H9 (cell line): ENCODE results near the gene KRT6B. TPM values are rescaled to one million over a fixed set of nuclear protein-coding genes. Genes with fewer than 3 reads are reported as not detected.

Experiments used
- DNase-seq: peaks from one replicate; pipeline ENCODE4 v3.0.0-alpha.2; 2017
- H2AFZ ChIP-seq: one replicate; pipeline ENCODE4 v1.6.1; 2013; ENCODE audit warnings: mild to moderate bottlenecking, low read length, control low read depth, moderate library complexity
- H2AK5ac ChIP-seq: 2 replicates; pipeline ENCODE4 v1.6.1; 2013; ENCODE audit warnings: low read length, control low read depth, mixed read lengths; ENCODE audit not compliant: insufficient read length
- H2BK120ac ChIP-seq: one replicate; pipeline ENCODE4 v1.6.1; 2013; ENCODE audit warnings: low read depth, mild to moderate bottlenecking, low read length, control low read depth, inconsistent platforms; ENCODE audit not compliant: poor library complexity, severe bottlenecking
- H2BK12ac ChIP-seq: 2 replicates; pipeline ENCODE4 v1.6.1; 2013; ENCODE audit warnings: low read length, control low read depth, mixed read lengths, low read depth; ENCODE audit not compliant: insufficient read length
- H2BK15ac ChIP-seq: 2 replicates; pipeline ENCODE4 v1.6.1; 2013; ENCODE audit warnings: low read depth, low read length, control low read depth
- H2BK20ac ChIP-seq: one replicate; pipeline ENCODE4 v1.6.1; 2013; ENCODE audit warnings: low read depth, mild to moderate bottlenecking, low read length, control low read depth, inconsistent platforms; ENCODE audit not compliant: poor library complexity, severe bottlenecking
- H2BK5ac ChIP-seq: 2 replicates; pipeline ENCODE4 v1.6.1; 2013; ENCODE audit warnings: low read length, control low read depth, mixed read lengths; ENCODE audit not compliant: insufficient read length
- H3K14ac ChIP-seq: 2 replicates; pipeline ENCODE4 v1.6.1; 2013; ENCODE audit warnings: low read length, control low read depth; ENCODE audit not compliant: insufficient read depth
- H3K18ac ChIP-seq: 2 replicates; pipeline ENCODE4 v1.6.1; 2013; ENCODE audit warnings: low read depth, mild to moderate bottlenecking, mixed read lengths, low read length, control low read depth; ENCODE audit not compliant: insufficient read length
- H3K23ac ChIP-seq: 2 replicates; pipeline ENCODE4 v1.6.1; 2013; ENCODE audit warnings: low read length, control low read depth, mixed read lengths, low read depth; ENCODE audit not compliant: insufficient read length
- H3K23me2 ChIP-seq: 2 replicates; pipeline ENCODE4 v1.6.1; 2013; ENCODE audit warnings: low read depth, mild to moderate bottlenecking, mixed read lengths, low read length, control low read depth; ENCODE audit not compliant: insufficient read length, poor library complexity, severe bottlenecking
- H3K27ac ChIP-seq: 2 replicates; pipeline ENCODE4 v1.5.1; 2013; ENCODE audit warnings: low read length, control low read depth, mixed read lengths, low read depth; ENCODE audit not compliant: insufficient read length
- H3K27me3 ChIP-seq: 2 replicates; pipeline ENCODE4 v1.6.1; 2013; ENCODE audit warnings: low read length, control low read depth, inconsistent platforms; ENCODE audit not compliant: insufficient read depth
- H3K4ac ChIP-seq: 2 replicates; pipeline ENCODE4 v1.6.1; 2013; ENCODE audit warnings: low read depth, mild to moderate bottlenecking, control low read depth, inconsistent platforms, low read length, moderate library complexity
- H3K4me1 ChIP-seq: 2 replicates; pipeline ENCODE4 v1.6.1; 2013; ENCODE audit warnings: low read length, control low read depth, inconsistent platforms; ENCODE audit not compliant: insufficient read depth
- H3K4me2 ChIP-seq: 2 replicates; pipeline ENCODE4 v1.6.1; 2013; ENCODE audit warnings: low read length, control low read depth, mixed read lengths; ENCODE audit not compliant: insufficient read length, insufficient read depth
- H3K56ac ChIP-seq: 2 replicates; pipeline ENCODE4 v1.6.1; 2013; ENCODE audit warnings: low read depth, mild to moderate bottlenecking, mixed read lengths, low read length, control low read depth; ENCODE audit not compliant: insufficient read length
- H3K79me1 ChIP-seq: 2 replicates; pipeline ENCODE4 v1.6.1; 2013; ENCODE audit warnings: low read depth, mild to moderate bottlenecking, moderate library complexity, low read length, control low read depth, inconsistent platforms; ENCODE audit not compliant: insufficient read depth, poor library complexity, severe bottlenecking
- H3K79me2 ChIP-seq: 2 replicates; pipeline ENCODE4 v1.6.1; 2013; ENCODE audit warnings: low read length, control low read depth, inconsistent platforms; ENCODE audit not compliant: insufficient read depth
- H3K9ac ChIP-seq: 2 replicates; pipeline ENCODE4 v1.6.1; 2013; ENCODE audit warnings: low read length, control low read depth, mixed read lengths; ENCODE audit not compliant: insufficient read length; ENCODE audit errors: extremely low read depth
- H3K9me3 ChIP-seq: one replicate; pipeline ENCODE4 v1.6.1; 2013; ENCODE audit warnings: low read depth, low read length, inconsistent platforms; ENCODE audit not compliant: control insufficient read depth
- H3T11ph ChIP-seq: one replicate; pipeline ENCODE4 v1.6.1; 2013; ENCODE audit warnings: mild to moderate bottlenecking, low read length, control low read depth, inconsistent platforms
- H4K20me1 ChIP-seq: one replicate; pipeline ENCODE4 v1.6.1; 2013; ENCODE audit not compliant: control insufficient read depth, insufficient read length, insufficient read depth
- H4K5ac ChIP-seq: 2 replicates; pipeline ENCODE4 v1.6.1; 2013; ENCODE audit warnings: low read depth, mild to moderate bottlenecking, mixed read lengths, low read length, control low read depth; ENCODE audit not compliant: insufficient read length
- H4K8ac ChIP-seq: replicated peaks from 2 replicates; pipeline ENCODE4 v1.6.1; 2013; ENCODE audit warnings: low read length, control low read depth, mixed read lengths, low read depth; ENCODE audit not compliant: insufficient read length
- H4K91ac ChIP-seq: 2 replicates; pipeline ENCODE4 v1.6.1; 2013; ENCODE audit warnings: low read depth, mild to moderate bottlenecking, moderate library complexity, mixed read lengths, low read length, control low read depth; ENCODE audit not compliant: insufficient read length
- H3K27ac Mint-ChIP-seq, 3 experiments: 2 replicates in 2 of 3; 3 replicates in 1 of 3; pipeline ENCODE4 v1.8.0; 2020 to 2021; ENCODE audit warnings: mixed read lengths in 3 of 3, mild to moderate bottlenecking in 1 of 3, moderate library complexity in 1 of 3
- H3K27me3 Mint-ChIP-seq: 2 replicates; pipeline ENCODE4 v1.8.0; 2021; ENCODE audit warnings: low read depth, mild to moderate bottlenecking, moderate library complexity, mixed read lengths
- H3K36me3 Mint-ChIP-seq, 3 experiments: 2 replicates in 2 of 3; 3 replicates in 1 of 3; pipeline ENCODE4 v1.8.0; 2020 to 2021; ENCODE audit warnings: low read depth in 3 of 3, mixed read lengths in 3 of 3; ENCODE audit not compliant: insufficient read depth in 1 of 3
- H3K4me1 Mint-ChIP-seq, 2 experiments: 2 replicates each; pipeline ENCODE4 v1.8.0; 2020; ENCODE audit warnings: mixed read lengths in 2 of 2
- H3K4me3 Mint-ChIP-seq, 2 experiments: 2 replicates in 1 of 2; 3 replicates in 1 of 2; pipeline ENCODE4 v1.8.0; 2020 to 2021; ENCODE audit warnings: mild to moderate bottlenecking in 2 of 2, mixed read lengths in 2 of 2, moderate library complexity in 1 of 2
- H3K9me3 Mint-ChIP-seq, 2 experiments: 2 replicates in 1 of 2; 3 replicates in 1 of 2; pipeline ENCODE4 v1.8.0; 2020; ENCODE audit warnings: mild to moderate bottlenecking in 2 of 2, mixed read lengths in 2 of 2, moderate library complexity in 1 of 2
- WGBS: extraction: QIAGEN DNeasy Blood & Tissue Kit; methylation state at CpG from one replicate; pipeline ENCODE4 v1.1.7; 2013; ENCODE audit warnings: missing lambda C conversion rate, low lambda C conversion rate, mixed read lengths; ENCODE audit not compliant: insufficient read length; ENCODE audit errors: extremely low coverage; 5-methylcytosine and 5-hydroxymethylcytosine counted together
- total RNA-seq: library from RNA; stranded (reverse); gene quantifications from 2 replicates; pipeline ENCODE4 v1.2.1, GENCODE V29; 2021
- TF ChIP-seq, protein P1 (sequence below): fragments of 200-600 bp; sonication (generic); conservative IDR thresholded peaks from 3 replicates; pipeline ENCODE4 v1.8.0; 2021; ENCODE audit warnings: antibody characterized with exemption, mild to moderate bottlenecking

KRT6B gene
- total RNA-seq, 1 experiment from 2014 or later, result not detected

DNA sequence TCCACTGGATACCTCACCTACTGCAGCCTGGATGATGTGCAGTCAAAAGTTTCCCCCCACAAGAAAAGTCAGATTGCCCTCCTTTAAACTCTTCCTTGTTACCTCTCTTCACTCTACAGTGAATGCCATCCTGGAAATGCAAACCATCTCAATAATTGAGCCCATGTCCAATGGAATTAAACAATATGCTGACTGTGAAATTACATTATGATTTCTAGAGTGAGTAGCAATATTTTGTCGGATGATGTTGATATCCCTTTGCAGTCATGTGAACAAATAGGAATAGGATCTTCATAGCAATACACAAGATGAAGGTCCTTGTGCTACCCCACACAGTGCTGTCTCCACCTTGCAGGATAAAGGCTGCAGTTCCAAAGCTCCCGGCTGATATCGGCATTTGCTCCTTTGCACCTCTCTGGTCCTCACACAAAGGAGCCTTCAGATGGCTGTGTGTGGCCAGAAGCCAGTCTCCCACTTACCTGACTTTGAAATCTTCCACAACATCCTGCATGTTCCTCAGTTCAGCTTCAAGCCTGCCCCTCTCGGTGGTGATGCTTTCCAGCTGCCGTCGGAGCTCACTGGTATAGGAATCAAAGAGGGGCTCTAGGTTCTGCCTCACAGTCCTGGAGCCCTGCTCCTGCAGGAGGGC, 19.3 kb downstream of the KRT6B start:
- Mint-ChIP-seq H3K27ac (no peak overlapping the region; a peak in 1 of 7 replicates), H3K27me3 (peaks cover 40% of the 10 kb centered on the region), H3K9me3 (no peaks in the 10 kb centered on the region), H3K4me1 (peaks cover 0 to 9% of the 10 kb centered on the region in 2 experiments; a peak in 3 of 4 replicates), H3K36me3 (no peaks in the 10 kb centered on the region), H3K4me3 (no peak overlapping the region)
- Histone ChIP-seq H3K23ac (no peak overlapping the region), H3K27me3 (no peaks in the 10 kb centered on the region), H3K9ac (no peak overlapping the region), H3K4me1 (no peaks in the 10 kb centered on the region), H3K14ac (no peak overlapping the region), H2AFZ (no peak overlapping the region), H3K9me3 (no peaks in the 10 kb centered on the region), H2BK120ac (no peak overlapping the region), H3K27ac (no peak overlapping the region), H3K4ac (no peak overlapping the region), H4K20me1 (no peaks in the 10 kb centered on the region), H2BK5ac (no peak overlapping the region), H4K5ac (no peak overlapping the region), H2BK20ac (no peak overlapping the region), H3K79me2 (no peaks in the 10 kb centered on the region), H4K91ac (no peak overlapping the region), H4K8ac (no peak overlapping the region), H3K18ac (no peak overlapping the region), H2BK15ac (no peak overlapping the region), H2AK5ac (no peak overlapping the region), H3K4me2 (no peak overlapping the region), H3K23me2 (no peaks in the 10 kb centered on the region), H3K79me1 (no peaks in the 10 kb centered on the region), H2BK12ac (no peak overlapping the region), H3T11ph (no peak overlapping the region), H3K56ac (no peak overlapping the region)
- no peak for DNase-seq
- WGBS, result no CpG with 5 or more reads among the region's 6 CpGs
- TF ChIP-seq, protein P1, sequence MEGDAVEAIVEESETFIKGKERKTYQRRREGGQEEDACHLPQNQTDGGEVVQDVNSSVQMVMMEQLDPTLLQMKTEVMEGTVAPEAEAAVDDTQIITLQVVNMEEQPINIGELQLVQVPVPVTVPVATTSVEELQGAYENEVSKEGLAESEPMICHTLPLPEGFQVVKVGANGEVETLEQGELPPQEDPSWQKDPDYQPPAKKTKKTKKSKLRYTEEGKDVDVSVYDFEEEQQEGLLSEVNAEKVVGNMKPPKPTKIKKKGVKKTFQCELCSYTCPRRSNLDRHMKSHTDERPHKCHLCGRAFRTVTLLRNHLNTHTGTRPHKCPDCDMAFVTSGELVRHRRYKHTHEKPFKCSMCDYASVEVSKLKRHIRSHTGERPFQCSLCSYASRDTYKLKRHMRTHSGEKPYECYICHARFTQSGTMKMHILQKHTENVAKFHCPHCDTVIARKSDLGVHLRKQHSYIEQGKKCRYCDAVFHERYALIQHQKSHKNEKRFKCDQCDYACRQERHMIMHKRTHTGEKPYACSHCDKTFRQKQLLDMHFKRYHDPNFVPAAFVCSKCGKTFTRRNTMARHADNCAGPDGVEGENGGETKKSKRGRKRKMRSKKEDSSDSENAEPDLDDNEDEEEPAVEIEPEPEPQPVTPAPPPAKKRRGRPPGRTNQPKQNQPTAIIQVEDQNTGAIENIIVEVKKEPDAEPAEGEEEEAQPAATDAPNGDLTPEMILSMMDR, result no peak
